HCT116 (cell line): ENCODE data around the gene TROAP. TPM values are rescaled to one million over a fixed set of nuclear protein-coding genes. Genes with fewer than 3 reads are reported as not detected.

Source experiments
- ATAC-seq: fragments of 200-7000 bp; cut with Tn5 transposase; 2 replicates; pipeline ENCODE4 v1.9.1; 2020; ENCODE audit warnings: mild to moderate bottlenecking, moderate library complexity
- Bru-seq: library from RNA; stranded (reverse); fragments of 400-500 nt; gene quantifications from one replicate; lab custom pipeline; 2021; lab: Mats Ljungman, UMichigan
- BruChase-seq, 2 experiments: library from RNA; stranded (reverse); fragments of 400-500 nt; gene quantifications; one replicate each; lab custom pipeline; 2021; lab: Mats Ljungman, UMichigan
- BruUV-seq: library from RNA; stranded (reverse); fragments of 400-500 nt; replicated peaks from 2 replicates; lab custom pipeline; 2021; lab: Mats Ljungman, UMichigan
- CTCF ChIA-PET: fragments of 300-600 bp; sonication (Branson Sonifier 250); formaldehyde crosslinking; loops from one replicate; lab custom pipeline; 2021; ENCODE audit warnings: antibody characterized with exemption; lab: Charles Lee
- POLR2A ChIA-PET: fragments of 300-600, 350-600 bp; sonication (Branson Sonifier 250); formaldehyde crosslinking; loops from one replicate; lab custom pipeline; 2021; ENCODE audit warnings: antibody characterized with exemption; lab: Charles Lee
- RAD21 ChIA-PET, 2 experiments: fragments of 300-600 bp; sonication (Branson Sonifier 250); formaldehyde crosslinking; loops; one replicate each; lab custom pipeline; 2023; ENCODE audit warnings: low total read pairs in 2 of 2; ENCODE audit not compliant: uncharacterized antibody in 2 of 2, unreplicated experiment in 2 of 2, low non-redundant PET in 1 of 2; lab: Charles Lee
- DNase-seq: peaks from one replicate; pipeline ENCODE4 v3.0.0-alpha.2; 2010; ENCODE audit warnings: low read depth, low spot score
- H2AFZ ChIP-seq: fragments of 200-600 bp; shearing (Covaris generic), sonication (generic); 2 replicates; pipeline ENCODE4 v1.6.1; 2017; ENCODE audit warnings: low read depth, mixed run types, mixed read lengths, antibody characterized with exemption, low read length; ENCODE audit not compliant: poor library complexity, severe bottlenecking
- H3K27ac ChIP-seq: 2 replicates; pipeline ENCODE4 v1.5.1; 2012; ENCODE audit warnings: low read depth, low read length
- H3K27me3 ChIP-seq: fragments of 200-600 bp; sonication (generic); 2 replicates; pipeline ENCODE4 v1.6.1; 2016; ENCODE audit warnings: mixed run types, low read length, mixed read lengths; ENCODE audit not compliant: insufficient read depth
- H3K36me3 ChIP-seq, 2 experiments: fragments of 200-500 bp in 1 of 2; fragments of 200-600 bp in 1 of 2; sonication (Bioruptor generic) in 1 of 2; sonication (generic) in 1 of 2; 2 replicates each; pipeline versions ENCODE4 v1.5.1 to v1.6.1; 2014 to 2016; ENCODE audit warnings: low read length in 2 of 2, inconsistent platforms in 1 of 2, mixed read lengths in 1 of 2, mixed run types in 1 of 2; ENCODE audit not compliant: insufficient read depth in 2 of 2, control insufficient read depth in 1 of 2
- H3K4me1 ChIP-seq, 2 experiments: fragments of 200-600 bp in 1 of 2; sonication (generic) in 1 of 2; 2 replicates each; pipeline versions ENCODE4 v1.5.1 to v1.6.1; 2012 to 2017; ENCODE audit warnings: low read length in 2 of 2, inconsistent platforms in 1 of 2, mild to moderate bottlenecking in 1 of 2, mixed read lengths in 1 of 2, mixed run types in 1 of 2, moderate library complexity in 1 of 2; ENCODE audit not compliant: insufficient read depth in 2 of 2, control insufficient read depth in 1 of 2
- H3K4me2 ChIP-seq: fragments of 200-600 bp; sonication (generic); 2 replicates; pipeline ENCODE4 v1.6.1; 2017; ENCODE audit warnings: mixed run types, low read length, mixed read lengths
- H3K4me3 ChIP-seq, 2 experiments: fragments of 200-600 bp in 1 of 2; sonication (generic) in 1 of 2; replicated peaks in 1 of 2; 2 replicates each; pipeline ENCODE4 v1.5.1; 2011 to 2016; ENCODE audit warnings: low read length in 2 of 2, control low read depth in 1 of 2, low read depth in 1 of 2, mild to moderate bottlenecking in 1 of 2, mixed read lengths in 1 of 2, mixed run types in 1 of 2
- H3K79me2 ChIP-seq: fragments of 200-600 bp; sonication (generic); 2 replicates; pipeline ENCODE4 v1.6.1; 2017; ENCODE audit warnings: mild to moderate bottlenecking, mixed run types, low read length, moderate library complexity, mixed read lengths; ENCODE audit not compliant: insufficient read depth
- H3K9ac ChIP-seq: fragments of 200-600 bp; sonication (generic); 2 replicates; pipeline ENCODE4 v1.6.1; 2016; ENCODE audit warnings: low read length, mixed read lengths
- H3K9me2 ChIP-seq: fragments of 200-600 bp; sonication (generic), shearing (Covaris generic); 2 replicates; pipeline ENCODE4 v1.6.1; 2017; ENCODE audit warnings: mixed run types, mild to moderate bottlenecking, moderate library complexity; ENCODE audit not compliant: insufficient read depth
- H3K9me3 ChIP-seq, 2 experiments: fragments of 200-500 bp in 1 of 2; fragments of 200-600 bp in 1 of 2; sonication (Bioruptor generic) in 1 of 2; sonication (generic) in 1 of 2; 2 replicates each; pipeline ENCODE4 v1.6.1; 2014 to 2017; ENCODE audit warnings: low read length in 2 of 2, mixed read lengths in 2 of 2, inconsistent platforms in 1 of 2, low read depth in 1 of 2, mild to moderate bottlenecking in 1 of 2, mixed run types in 1 of 2, moderate library complexity in 1 of 2; ENCODE audit not compliant: control insufficient read depth in 1 of 2, insufficient read depth in 1 of 2
- H4K20me1 ChIP-seq: fragments of 200-600 bp; sonication (generic), shearing (Covaris generic); 2 replicates; pipeline ENCODE4 v1.6.1; 2017; ENCODE audit warnings: mixed run types, mild to moderate bottlenecking, moderate library complexity; ENCODE audit not compliant: insufficient read depth
- CEBPB ChIP-seq: IDR thresholded peaks from 2 replicates; pipeline ENCODE4 v1.6.1; 2012; ENCODE audit warnings: low read depth
- EGR1 ChIP-seq: IDR thresholded peaks from 2 replicates; pipeline ENCODE4 v1.6.1; 2012; ENCODE audit warnings: low read depth
- POLR2A ChIP-seq: IDR thresholded peaks from 2 replicates; pipeline ENCODE4 v1.7.0; 2011; ENCODE audit warnings: borderline replicate concordance; ENCODE audit not compliant: insufficient read depth, insufficient read length; ENCODE audit errors: extremely low read depth
- POLR2AphosphoS5 ChIP-seq: IDR thresholded peaks from 2 replicates; pipeline ENCODE4 v1.6.1; 2011; ENCODE audit warnings: mild to moderate bottlenecking, low read depth, low read length, moderate library complexity
- SIN3A ChIP-seq: IDR thresholded peaks from 2 replicates; pipeline ENCODE4 v1.6.1; 2012; ENCODE audit warnings: low read depth
- SP1 ChIP-seq: IDR thresholded peaks from 2 replicates; pipeline ENCODE4 v1.6.1; 2012; ENCODE audit warnings: low read depth
- TCF7L2 ChIP-seq: IDR thresholded peaks from 2 replicates; pipeline ENCODE4 v1.7.0; 2011; ENCODE audit warnings: borderline replicate concordance, inconsistent platforms; ENCODE audit not compliant: insufficient read depth, insufficient read length; ENCODE audit errors: extremely low read depth
- YY1 ChIP-seq: IDR thresholded peaks from 2 replicates; pipeline ENCODE4 v1.6.1; 2011; ENCODE audit warnings: low read length, low read depth, moderate library complexity, mild to moderate bottlenecking; ENCODE audit not compliant: insufficient replicate concordance; ENCODE audit errors: extremely low read depth
- ZFX ChIP-seq: fragments of 450-650 bp; IDR thresholded peaks from 2 replicates; pipeline ENCODE4 v1.6.1; 2017
- ZNF274 ChIP-seq: fragments of 200-500 bp; sonication (Bioruptor generic); IDR thresholded peaks from 2 replicates; pipeline ENCODE4 v1.6.1; 2014; ENCODE audit warnings: mild to moderate bottlenecking, low read depth, low read length, inconsistent platforms
- intact Hi-C: fragments of 100-400 bp; cut with micrococcal nuclease; formaldehyde crosslinking; loops from 2 replicates; pipeline ENCODE4 v1.10.0; 2022
- long read RNA-seq: library from polyadenylated mRNA; unstranded; transcript quantifications from one replicate; pipeline ENCODE4 v2.0.0, GENCODE V29; 2021; ENCODE audit not compliant: unreplicated experiment
- polyA plus RNA-seq: library from polyadenylated mRNA; unstranded; fragments of >200 nt; gene quantifications from 2 replicates; pipeline ENCODE4 v1.2.1, GENCODE V29; 2012; ENCODE audit warnings: missing spikeins
- total RNA-seq: library from RNA; stranded (reverse); gene quantifications from one replicate; pipeline ENCODE4 v1.2.1, GENCODE V29; 2021; ENCODE audit not compliant: unreplicated experiment
- TF ChIP-seq, protein P1 (sequence below): IDR thresholded peaks from 2 replicates; pipeline ENCODE4 v1.6.1; 2012
- TF ChIP-seq, protein P2 (sequence below): IDR thresholded peaks from 2 replicates; pipeline ENCODE4 v1.6.1; 2011; ENCODE audit warnings: mild to moderate bottlenecking, low read length, moderate library complexity; ENCODE audit not compliant: insufficient replicate concordance; ENCODE audit errors: extremely low read depth

TROAP gene, protein sequence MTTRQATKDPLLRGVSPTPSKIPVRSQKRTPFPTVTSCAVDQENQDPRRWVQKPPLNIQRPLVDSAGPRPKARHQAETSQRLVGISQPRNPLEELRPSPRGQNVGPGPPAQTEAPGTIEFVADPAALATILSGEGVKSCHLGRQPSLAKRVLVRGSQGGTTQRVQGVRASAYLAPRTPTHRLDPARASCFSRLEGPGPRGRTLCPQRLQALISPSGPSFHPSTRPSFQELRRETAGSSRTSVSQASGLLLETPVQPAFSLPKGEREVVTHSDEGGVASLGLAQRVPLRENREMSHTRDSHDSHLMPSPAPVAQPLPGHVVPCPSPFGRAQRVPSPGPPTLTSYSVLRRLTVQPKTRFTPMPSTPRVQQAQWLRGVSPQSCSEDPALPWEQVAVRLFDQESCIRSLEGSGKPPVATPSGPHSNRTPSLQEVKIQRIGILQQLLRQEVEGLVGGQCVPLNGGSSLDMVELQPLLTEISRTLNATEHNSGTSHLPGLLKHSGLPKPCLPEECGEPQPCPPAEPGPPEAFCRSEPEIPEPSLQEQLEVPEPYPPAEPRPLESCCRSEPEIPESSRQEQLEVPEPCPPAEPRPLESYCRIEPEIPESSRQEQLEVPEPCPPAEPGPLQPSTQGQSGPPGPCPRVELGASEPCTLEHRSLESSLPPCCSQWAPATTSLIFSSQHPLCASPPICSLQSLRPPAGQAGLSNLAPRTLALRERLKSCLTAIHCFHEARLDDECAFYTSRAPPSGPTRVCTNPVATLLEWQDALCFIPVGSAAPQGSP
- total RNA-seq (99.1 TPM), Bru-seq, nascent RNA (percentile 92 among the genes with signal in this experiment), BruChase-seq, experiment 1, labeled RNA remaining after a 6-hour chase (percentile 93 among the genes with signal in this experiment), BruChase-seq, experiment 2, labeled RNA remaining after a 2-hour chase (percentile 95 among the genes with signal in this experiment)
- 96.2 and 124 TPM in 2 replicates for polyA plus RNA-seq
- long read RNA-seq, transcript TROAP-201 (15 exons, 2,527 nt): major isoform, 16 of 70 reads
- long read RNA-seq, partial matches to known transcripts: 29 of 70 reads
- long read RNA-seq, other reads (novel, unspliced or antisense): 19 of 70 reads

- H3K36me3 ChIP-seq: peaks cover 14 to 23% of the 10 kb centered on the region in 2 experiments; a peak in 2 of 4 replicates
- H3K27ac ChIP-seq: peak within 1 kb of the TSS; percentile 70
- CTCF ChIA-PET: interaction anchor here (0.9 to 3.4 kb wide), 11 partner anchors 9 to 315 kb away, joined by 3 to 45 read pairs (median 9); partner anchors contain the start of genes C1QL4, DNAJC22 and PRPF40B
- peak within 1 kb of the TSS; percentile 93 for H3K4me2 ChIP-seq
- H3K27me3 ChIP-seq: no peaks in the 10 kb centered on the region
- peak; percentile 96 for ATAC-seq
- peak within 1 kb of the TSS; percentile 72 to 99 for H3K4me3 ChIP-seq
- H3K9me2 ChIP-seq: no peaks in the 10 kb centered on the region
- peak; percentile 70 for TF ChIP-seq YY1
- no peak for TF ChIP-seq CEBPB
- TF ChIP-seq, protein P1, sequence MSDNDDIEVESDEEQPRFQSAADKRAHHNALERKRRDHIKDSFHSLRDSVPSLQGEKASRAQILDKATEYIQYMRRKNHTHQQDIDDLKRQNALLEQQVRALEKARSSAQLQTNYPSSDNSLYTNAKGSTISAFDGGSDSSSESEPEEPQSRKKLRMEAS: no peak
- no peak for TF ChIP-seq EGR1
- no peak for TF ChIP-seq TCF7L2
- TF ChIP-seq POLR2A: peak; percentile 51
- peak; percentile 94 for TF ChIP-seq SP1
- TF ChIP-seq, protein P2, sequence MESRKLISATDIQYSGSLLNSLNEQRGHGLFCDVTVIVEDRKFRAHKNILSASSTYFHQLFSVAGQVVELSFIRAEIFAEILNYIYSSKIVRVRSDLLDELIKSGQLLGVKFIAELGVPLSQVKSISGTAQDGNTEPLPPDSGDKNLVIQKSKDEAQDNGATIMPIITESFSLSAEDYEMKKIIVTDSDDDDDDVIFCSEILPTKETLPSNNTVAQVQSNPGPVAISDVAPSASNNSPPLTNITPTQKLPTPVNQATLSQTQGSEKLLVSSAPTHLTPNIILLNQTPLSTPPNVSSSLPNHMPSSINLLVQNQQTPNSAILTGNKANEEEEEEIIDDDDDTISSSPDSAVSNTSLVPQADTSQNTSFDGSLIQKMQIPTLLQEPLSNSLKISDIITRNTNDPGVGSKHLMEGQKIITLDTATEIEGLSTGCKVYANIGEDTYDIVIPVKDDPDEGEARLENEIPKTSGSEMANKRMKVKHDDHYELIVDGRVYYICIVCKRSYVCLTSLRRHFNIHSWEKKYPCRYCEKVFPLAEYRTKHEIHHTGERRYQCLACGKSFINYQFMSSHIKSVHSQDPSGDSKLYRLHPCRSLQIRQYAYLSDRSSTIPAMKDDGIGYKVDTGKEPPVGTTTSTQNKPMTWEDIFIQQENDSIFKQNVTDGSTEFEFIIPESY: peak; percentile 89
- peak; percentile 97 for TF ChIP-seq SIN3A
- no peak for TF ChIP-seq ZNF274
- TF ChIP-seq POLR2AphosphoS5: peak; percentile 65; the same call in 1 of the 2 replicates
- peak; percentile 10; the same call in 1 of the 2 replicates for TF ChIP-seq ZFX
- TF ChIP-seq, all 23 proteins: peak for 7
- intact Hi-C loops: no loop called here
- no peaks in the 10 kb centered on the region for H4K20me1 ChIP-seq
- H2AFZ ChIP-seq: peak within 1 kb of the TSS; percentile 80
- peak; percentile 97 for DNase-seq
- H3K4me1 ChIP-seq: peaks cover 8 to 14% of the 10 kb centered on the region in 2 experiments
- no TSS peak for BruUV-seq
- RAD21 ChIA-PET: interaction anchor here (0.5 to 1.3 kb wide), 3 partner anchors 9 to 26 kb away, joined by 3 read pairs; no protein-coding TSS in a partner anchor
- peaks cover 27% of the 10 kb centered on the region for H3K79me2 ChIP-seq
- H3K9me3 ChIP-seq: no peaks in the 10 kb centered on the region
- peak within 1 kb of the TSS; percentile 88 for H3K9ac ChIP-seq
- POLR2A ChIA-PET: interaction anchor here (0.6 to 2.0 kb wide), 12 partner anchors 9 to 418 kb away, joined by 3 to 22 read pairs (median 4); partner anchors contain the start of genes SPATS2 and TMBIM6
These were observed at the start of gene TROAP for GRCh38 chr12:49322708-49323523. Gene TROAP, plus strand, starts transcription at chr12:49323255. Its CDS starts 354 bp downstream, at chr12:49323609.
